HG02885 (cell line): Measurements from ENCODE around the gene DLG5.

Source experiments
- ATAC-seq: cut with Tn5 transposase; IDR thresholded peaks from one replicate; pipeline ENCODE4 v1.9.1; 2021; ENCODE audit warnings: mild to moderate bottlenecking; ENCODE audit not compliant: unreplicated experiment, poor library complexity

Gene DLG5

GRCh38 chr10:77872151-77872946 lies 54.2 kb downstream of the DLG5 start:
- ATAC-seq = no peak

DNA sequence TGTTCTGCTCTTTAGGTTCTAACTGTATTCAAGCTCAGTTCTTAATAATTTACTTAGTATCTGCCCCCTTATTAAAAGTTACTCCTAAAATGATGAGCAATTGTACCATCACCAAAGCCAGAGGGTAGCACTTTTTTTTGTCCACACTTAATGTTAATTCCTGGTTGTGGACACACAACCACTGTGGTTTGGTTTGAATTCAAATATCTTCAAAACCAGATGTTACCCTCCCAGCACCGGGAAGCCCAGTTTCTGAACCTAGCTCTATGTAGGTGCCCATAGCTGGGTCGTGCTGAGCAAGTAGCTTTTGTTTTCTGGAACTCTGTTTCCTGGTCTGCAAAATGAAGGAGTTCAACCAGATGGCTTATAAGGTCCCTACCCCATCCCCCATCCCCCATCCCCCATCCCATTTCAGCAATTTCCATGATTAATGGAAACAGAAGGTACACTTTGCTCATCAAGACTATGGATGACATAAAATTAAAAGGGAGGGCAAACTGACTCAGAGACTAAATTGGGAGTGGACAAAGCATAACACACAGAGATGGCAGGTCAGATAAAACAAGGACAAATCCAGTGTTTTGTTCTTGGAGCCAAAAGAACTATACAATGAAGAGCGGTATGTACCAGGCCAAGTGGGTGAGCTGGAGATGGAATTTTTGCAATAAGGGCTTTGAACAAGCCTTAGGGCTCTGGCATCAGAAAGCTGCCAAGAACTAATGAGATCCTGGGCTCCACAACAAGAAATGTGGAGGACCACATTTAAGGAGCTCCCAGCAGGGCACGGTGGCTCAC lies 56.7 kb downstream of the DLG5 start:
- no peak for ATAC-seq

GRCh38 chr10:77868523-77868922 lies 58.0 kb downstream of the DLG5 start:
- no peak for ATAC-seq

DNA sequence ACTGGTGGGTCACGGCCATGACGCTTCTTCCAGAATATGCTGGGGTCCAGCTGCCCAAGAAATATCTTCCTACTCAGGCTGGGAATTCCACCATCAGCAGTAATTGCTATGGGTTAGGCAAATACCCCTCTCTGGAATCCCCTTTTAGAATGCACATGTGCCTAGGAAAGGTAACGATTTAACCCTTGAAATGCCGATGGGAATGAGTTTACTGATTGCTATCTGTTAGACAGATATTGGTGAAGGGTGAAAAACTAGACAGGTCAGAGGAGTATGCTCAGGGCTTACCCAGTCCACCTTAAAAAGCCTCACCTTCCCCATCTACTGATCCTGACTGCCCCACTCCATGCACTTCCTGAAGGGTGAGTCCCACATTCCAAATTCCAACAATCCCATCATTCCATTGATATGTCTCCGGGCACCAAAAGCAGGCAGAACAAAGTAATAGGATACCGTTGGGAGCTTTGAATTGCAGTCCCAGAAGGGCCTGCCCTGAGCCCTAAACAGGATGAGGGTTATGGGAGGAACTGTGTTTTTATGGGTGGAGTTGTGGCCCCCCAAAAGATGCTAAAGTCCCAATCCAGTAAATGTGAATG lies 59.3 kb downstream of the DLG5 start:
- no peak for ATAC-seq

DNA sequence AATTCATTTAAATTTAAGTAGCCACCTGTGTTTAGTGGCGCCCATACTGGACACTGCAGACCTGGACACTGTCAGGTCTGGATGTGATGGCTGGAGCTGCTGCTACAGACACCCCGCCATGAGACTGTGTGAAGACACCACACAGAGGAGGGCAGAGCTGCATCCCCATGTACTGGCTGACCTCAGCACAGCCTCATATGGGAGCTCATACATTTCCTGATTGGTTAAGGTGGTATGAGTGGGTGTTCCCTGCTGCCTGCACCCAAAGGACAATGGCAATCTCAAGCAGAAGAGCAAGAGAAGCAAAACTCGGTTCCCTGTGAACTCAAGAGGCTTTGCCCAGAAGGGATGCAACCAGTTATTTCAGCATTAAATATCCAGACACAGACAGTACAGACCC lies 60.0 kb downstream of the DLG5 start:
- no peak for ATAC-seq

DNA sequence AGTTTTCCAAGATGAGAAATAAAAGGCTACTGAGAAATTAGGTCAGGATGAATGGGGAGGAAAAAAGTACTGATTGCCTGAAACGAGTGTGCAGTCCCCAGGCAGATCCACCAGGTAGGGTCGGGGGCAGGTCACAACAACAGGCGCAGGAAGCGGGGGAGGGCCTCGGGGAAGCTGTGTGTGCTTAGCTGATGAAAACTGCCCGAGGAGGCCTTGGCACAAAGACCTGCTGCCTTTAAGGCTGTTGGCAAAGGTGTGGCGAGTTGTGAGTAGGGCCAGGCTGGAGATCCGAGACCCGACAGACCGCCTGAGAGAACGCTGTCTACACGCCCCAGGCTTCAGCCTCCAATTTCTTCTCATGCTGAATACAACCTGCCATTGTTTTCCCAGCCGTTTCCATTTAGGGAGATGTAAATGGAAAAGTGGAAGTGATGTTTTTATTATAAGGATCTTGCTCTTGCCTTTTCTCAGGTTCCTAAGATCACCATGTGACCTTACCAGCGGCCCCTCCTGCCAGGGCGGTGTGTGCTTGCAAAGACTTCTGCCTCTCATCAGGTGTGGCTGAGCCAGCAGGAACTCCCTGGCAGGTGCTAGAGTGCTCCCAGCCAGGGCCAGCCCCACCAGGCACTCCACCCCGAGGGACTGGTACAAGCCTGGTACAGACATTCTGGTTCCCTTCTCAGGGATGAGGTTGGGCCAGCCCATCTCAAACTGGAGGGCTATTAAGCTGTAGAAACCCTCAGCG lies 60.8 kb downstream of the DLG5 start:
- no peak for ATAC-seq

DNA sequence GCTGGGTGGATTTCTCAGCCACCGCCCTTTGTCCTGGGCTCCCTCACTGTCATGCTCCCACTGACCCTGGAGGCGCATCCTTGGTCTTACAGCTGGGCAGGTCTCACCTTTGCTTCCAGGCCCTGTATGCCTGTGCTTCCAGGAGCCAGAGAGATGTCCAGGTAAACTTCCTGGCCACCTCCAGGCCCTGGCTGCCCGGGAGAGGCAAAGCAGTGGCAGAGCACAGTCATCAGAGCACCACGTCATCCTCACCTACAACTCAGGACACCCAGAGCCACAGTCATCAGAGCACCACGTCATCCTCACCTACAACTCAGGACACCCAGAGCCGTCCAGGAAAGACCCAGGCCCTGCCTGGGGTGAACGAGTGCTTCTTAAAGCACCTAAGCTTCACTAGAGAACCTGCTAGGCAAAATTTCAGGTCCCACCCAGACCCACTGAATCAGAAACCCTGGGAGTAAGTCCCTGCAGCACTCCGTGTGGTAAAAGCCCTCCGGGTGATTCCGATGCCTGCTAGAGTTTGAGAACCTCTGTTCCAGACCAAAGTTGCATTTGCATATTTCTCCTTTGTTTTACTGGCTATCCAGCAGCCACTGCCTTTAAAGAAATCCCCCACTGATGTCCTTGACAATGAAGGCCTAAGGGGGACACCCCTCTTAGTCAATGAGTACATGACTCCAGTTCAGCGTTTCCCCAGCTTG lies 62.3 kb downstream of the DLG5 start:
- ATAC-seq = no peak

GRCh38 chr10:77863446-77863845 lies 63.1 kb downstream of the DLG5 start:
- ATAC-seq = no peak

DNA sequence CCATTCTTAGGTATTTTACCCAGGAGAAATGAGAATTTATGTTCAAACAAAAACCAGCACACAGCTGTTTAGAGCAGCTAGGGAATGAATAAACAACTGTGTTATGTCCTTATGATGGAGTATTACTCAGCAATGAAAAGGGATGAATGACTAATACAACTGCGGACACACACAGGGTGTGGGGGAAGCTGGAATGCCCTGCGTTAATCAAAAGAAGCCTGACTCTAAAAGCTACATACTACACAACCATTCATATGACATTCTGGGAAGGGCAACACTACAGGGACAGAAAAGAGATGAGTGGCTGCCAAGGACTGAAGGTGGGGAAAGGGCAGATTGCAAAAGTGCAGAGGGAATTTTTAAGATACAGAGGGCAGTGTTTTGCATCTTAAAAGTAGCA lies 64.0 kb downstream of the DLG5 start:
- no peak for ATAC-seq

DNA sequence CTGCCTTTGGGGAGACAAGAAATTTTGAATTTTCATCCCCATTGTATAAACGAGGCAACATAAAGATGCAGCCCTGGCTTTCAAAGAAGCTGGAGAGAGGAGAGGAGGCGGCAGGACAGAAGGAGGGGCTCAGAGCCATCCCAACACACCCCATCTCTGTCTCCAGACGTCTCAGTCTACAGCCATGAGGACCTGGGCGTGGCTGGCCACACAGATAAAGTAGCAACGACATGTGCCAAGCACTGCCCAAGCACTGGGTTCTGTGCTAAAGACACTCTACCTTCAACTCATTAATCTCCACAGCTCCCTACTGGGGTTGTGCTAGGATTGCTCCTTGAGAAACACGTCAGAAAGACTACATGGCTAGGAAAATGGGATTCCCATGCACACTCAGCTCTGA lies 65.2 kb downstream of the DLG5 start:
- no peak for ATAC-seq

- no peak for ATAC-seq
These were observed 66.7 kb downstream of the DLG5 start for GRCh38 chr10:77859865-77860282.

- ATAC-seq = no peak
These were observed 67.2 kb downstream of the DLG5 start for GRCh38 chr10:77859200-77859864.

GRCh38 chr10:77857272-77857671 lies 69.3 kb downstream of the DLG5 start:
- ATAC-seq = no peak

DNA sequence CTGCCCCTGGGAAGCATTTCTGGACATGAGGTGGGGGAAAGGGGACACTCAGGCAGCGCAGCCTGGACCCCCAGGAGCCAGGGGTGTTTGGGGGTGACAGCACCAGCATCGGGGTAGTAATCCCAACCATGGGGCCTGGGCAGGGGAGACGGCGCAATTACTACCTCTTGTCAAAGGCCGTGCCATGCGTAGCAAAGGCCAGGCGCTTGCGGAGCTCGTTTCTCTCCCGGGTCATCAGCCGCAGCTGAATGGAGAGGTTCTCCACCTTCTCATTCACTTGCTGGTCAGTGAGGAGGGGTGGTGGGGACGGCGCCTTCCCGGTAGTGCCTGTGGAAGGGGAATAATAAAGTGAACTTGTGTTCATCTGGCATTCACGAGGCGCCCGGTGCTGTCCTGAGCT lies 70.0 kb downstream of the DLG5 start:
- ATAC-seq = no peak

- no peak for ATAC-seq
These were observed 71.0 kb downstream of the DLG5 start for GRCh38 chr10:77855404-77856155.

DNA sequence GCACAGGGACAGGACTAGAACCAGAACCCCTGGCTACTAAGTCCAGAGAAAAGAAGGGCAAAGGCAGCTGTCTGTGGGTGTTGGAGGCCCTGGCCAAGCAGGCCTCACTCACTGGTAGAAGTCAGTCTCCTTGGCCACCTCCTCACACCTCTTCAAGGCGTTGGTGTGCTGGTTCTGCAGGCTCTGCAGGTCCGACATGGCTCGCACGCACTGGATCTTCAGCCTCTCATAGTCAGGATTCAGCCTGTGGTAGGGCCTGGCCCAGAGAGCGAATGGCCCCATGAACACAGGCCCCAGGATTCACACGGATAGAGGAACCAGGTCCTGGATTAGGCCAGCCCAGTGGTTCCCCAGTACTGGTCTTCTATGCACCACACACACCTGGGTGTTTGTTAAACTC lies 72.4 kb downstream of the DLG5 start:
- ATAC-seq = no peak

DNA sequence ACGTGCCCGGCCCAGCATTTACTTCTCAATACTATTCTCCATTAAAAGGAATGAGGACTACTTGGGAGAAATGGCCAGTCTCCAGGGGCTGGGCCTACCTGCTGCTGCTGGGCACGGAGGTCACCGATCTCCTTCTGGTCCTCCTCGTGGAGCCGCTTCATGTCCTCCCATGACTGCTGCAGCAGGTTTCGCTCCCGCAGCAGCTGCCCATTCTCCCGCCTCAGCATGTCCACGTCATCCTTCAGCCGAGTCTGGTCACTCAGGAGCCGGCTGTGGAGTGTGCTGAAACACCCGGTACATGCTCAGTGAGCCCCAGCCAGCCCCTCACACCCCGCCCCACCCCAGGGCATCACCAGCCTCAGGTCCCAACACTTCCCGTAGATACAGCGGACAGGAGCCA lies 73.3 kb downstream of the DLG5 start:
- ATAC-seq = no peak

DNA sequence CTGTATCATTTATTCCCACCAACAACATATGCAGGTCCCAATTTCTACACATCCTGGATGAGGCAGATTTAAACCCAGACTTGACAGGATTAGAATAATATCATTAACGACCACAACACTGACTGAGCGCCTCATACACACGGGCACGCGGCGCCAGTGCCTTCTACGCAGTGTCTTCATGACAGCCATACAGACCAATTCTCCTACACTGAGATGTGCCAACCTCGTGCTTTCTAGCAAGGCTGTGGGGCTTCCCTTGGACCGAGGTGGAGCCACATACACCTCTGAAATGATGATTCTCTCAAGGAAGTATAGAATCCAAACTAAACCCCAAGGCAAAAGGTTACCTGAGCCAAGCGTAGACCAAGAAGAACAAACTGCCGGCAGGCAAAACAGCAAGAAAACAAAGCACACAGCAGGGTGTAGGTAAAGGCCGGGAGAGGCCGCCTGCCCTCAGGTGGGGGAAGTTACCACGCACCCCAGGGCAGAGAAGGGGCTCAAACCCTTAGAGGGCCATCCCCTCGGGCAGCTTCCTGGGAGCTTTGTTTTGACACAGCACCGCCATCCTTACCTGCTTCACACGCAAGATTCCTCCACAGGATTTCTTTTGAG lies 75.8 kb downstream of the DLG5 start:
- ATAC-seq = no peak
